ENCODE measurements around the gene SF3A1. TPM values are rescaled to one million over a fixed set of nuclear protein-coding genes. Genes with fewer than 3 reads are reported as not detected.

SF3A1 gene
- total and polyA plus RNA-seq, 2 of the 8 experiments (the other 6 are each of a cell fraction or from before 2014, with no cell fraction given) = 27.8 to 285 TPM

DNA sequence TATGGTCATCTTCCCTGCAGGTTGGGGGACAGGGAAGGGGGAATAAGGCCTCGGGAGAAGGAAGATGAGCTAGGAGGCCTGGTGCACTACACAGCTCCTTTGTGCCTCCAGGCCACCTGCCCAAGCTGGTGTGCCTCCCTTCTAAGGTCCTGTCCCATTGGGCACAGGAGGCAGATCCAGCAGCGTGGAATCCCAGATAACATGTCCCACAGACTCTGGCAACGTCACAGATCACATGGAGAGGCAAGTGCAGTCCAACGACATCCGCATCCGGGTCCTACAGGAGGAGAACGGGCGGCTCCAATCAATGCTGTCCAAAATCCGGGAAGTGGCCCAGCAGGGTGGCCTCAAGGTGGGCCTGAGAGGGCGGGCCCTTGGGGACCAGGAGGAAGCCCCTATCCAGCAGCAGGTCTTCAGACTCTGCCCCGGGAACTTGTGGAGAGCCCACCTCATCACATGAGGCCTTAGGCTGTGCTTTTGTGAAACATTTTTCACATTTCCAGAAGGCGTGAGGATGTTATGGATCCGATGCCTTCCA is 18.7 kb upstream of the SF3A1 start:
- H3K36me3 ChIP-seq (ENCODE audit: control insufficient read depth in 2 of 4, insufficient read depth in 4 of 4, low read length in 3 of 4) = peaks cover 0 to 7% (median 2%) of the 10 kb centered on the region in 4 experiments; a peak in 3 of 8 replicates
- H3K23ac ChIP-seq (ENCODE audit: insufficient read length) = no peak overlapping the region
- no peak overlapping the region for H2AFZ ChIP-seq (ENCODE audit: low read length)
- DNase-seq (ENCODE audit: low read depth in 1 of 2, low spot score in 2 of 2) (no peak), FAIRE-seq (no peak)
- peaks cover 0 to 2% (median 0%) of the 10 kb centered on the region in 4 experiments; a peak in 1 of 7 replicates for H3K4me1 ChIP-seq (replicated peaks in 1 of 4; ENCODE audit: control insufficient read depth in 3 of 4, insufficient read depth in 4 of 4, low read length in 3 of 4)
- H3K56ac ChIP-seq (replicated peaks; ENCODE audit: insufficient read length, low read depth, low read length) = no peak overlapping the region
- WGBS, 2 experiments (ENCODE audit: extremely low coverage in 1 of 2, insufficient coverage in 1 of 2, insufficient read length in 1 of 2, insufficient replicate concordance in 2 of 2, low coverage in 1 of 2, low lambda C conversion rate in 2 of 2, missing lambda C conversion rate in 1 of 2) = 91% methylated on average over 13 of the region's 13 CpGs; no CpG with 5 or more reads in 1 of the 2 experiments
- no peak overlapping the region for H3K18ac ChIP-seq (ENCODE audit: extremely low read depth, low read length)
- H3K9me3 ChIP-seq (ENCODE audit: insufficient read depth in 2 of 2, low read depth in 1 of 2, low read length in 1 of 2) = no peaks in the 10 kb centered on the region
- no peak overlapping the region for H3K4me2 ChIP-seq (ENCODE audit: insufficient read depth in 1 of 2, low read depth in 2 of 2, low read length in 2 of 2)
- H4K5ac ChIP-seq (ENCODE audit: insufficient read length, low read depth, low read length) = no peak overlapping the region
- no peak overlapping the region; a peak in 1 of 7 replicates for H3K9ac ChIP-seq (replicated peaks in 1 of 4; ENCODE audit: extremely low read depth in 1 of 4, low read depth in 3 of 4, low read length in 3 of 4)
- no peak overlapping the region for H2BK20ac ChIP-seq (ENCODE audit: low read length)
- H3K14ac ChIP-seq (ENCODE audit: insufficient read length) = no peak overlapping the region
- no peak overlapping the region for H2AK5ac ChIP-seq (ENCODE audit: low read depth, low read length)
- CTCF ChIA-PET (ENCODE audit: partially characterized antibody) = interaction anchor here (1.0 to 6.3 kb wide), 5 partner anchors 12 to 87 kb away, joined by 3 to 28 read pairs (median 8); partner anchors contain the start of genes CASTOR1 and RNF215
- H4K20me1 ChIP-seq (replicated peaks in 1 of 2; ENCODE audit: control insufficient read depth in 1 of 2, insufficient read depth in 2 of 2, low read length in 2 of 2) = peaks cover 3 to 6% of the 10 kb centered on the region in 2 experiments
- no peak overlapping the region for H2BK5ac ChIP-seq (ENCODE audit: low read depth, low read length)
- H4K91ac ChIP-seq (replicated peaks; ENCODE audit: insufficient read length, low read length) = no peak overlapping the region
- no peak overlapping the region for H3K4me3 ChIP-seq (ENCODE audit: extremely low read depth in 1 of 4, insufficient read depth in 2 of 4, low read depth in 3 of 4, low read length in 4 of 4)
- no peak overlapping the region for H2BK120ac ChIP-seq (replicated peaks; ENCODE audit: low read depth, low read length)
- H3K27me3 ChIP-seq (replicated peaks in 1 of 4; ENCODE audit: control insufficient read depth in 3 of 4, extremely low read depth in 1 of 4, insufficient read depth in 3 of 4, low read length in 3 of 4) = no peaks in the 10 kb centered on the region; a peak in 1 of 7 replicates
- no peaks in the 10 kb centered on the region for H3K79me1 ChIP-seq (ENCODE audit: low read depth, low read length)
- H3K27ac ChIP-seq (ENCODE audit: low read depth, low read length) = no peak overlapping the region
- no peaks in the 10 kb centered on the region for H3K23me2 ChIP-seq (ENCODE audit: low read depth, low read length)
- no peak overlapping the region for H2BK12ac ChIP-seq (ENCODE audit: low read depth, low read length)
- no peak overlapping the region; the same call in 1 of the 2 replicates for H4K8ac ChIP-seq (ENCODE audit: extremely low read depth, insufficient read depth, low read length)
- H3K4ac ChIP-seq (replicated peaks; ENCODE audit: insufficient read length, low read depth, low read length) = peak overlapping the region; percentile 95
- POLR2A ChIA-PET (ENCODE audit: partially characterized antibody) = interaction anchor here (0.7 to 11.8 kb wide), 4 partner anchors 11 to 28 kb away, joined by 3 to 129 read pairs (median 3); partner anchors contain the start of genes CCDC157, RNF215 and SF3A1
- H3K79me2 ChIP-seq (ENCODE audit: control insufficient read depth in 1 of 2, insufficient read depth in 2 of 2, low read length in 2 of 2) = no peaks in the 10 kb centered on the region
- no peak overlapping the region for H2BK15ac ChIP-seq (ENCODE audit: low read length)
- no peak for TF ChIP-seq GABPA (IDR thresholded peaks at IDR 0.05; ENCODE audit: borderline replicate concordance, insufficient read depth, low read length)
- no peak for TF ChIP-seq ASH2L (IDR thresholded peaks at IDR 0.05; ENCODE audit: low read length)
- no peak for TF ChIP-seq USF2 (IDR thresholded peaks at IDR 0.05; ENCODE audit: low read length)
- TF ChIP-seq BRCA1 (IDR thresholded peaks at IDR 0.05; ENCODE audit: low read depth, low read length) = no peak
- TF ChIP-seq RNF2 (IDR thresholded peaks at IDR 0.05; ENCODE audit: borderline replicate concordance, low read depth, low read length, missing control alignments, poor library complexity, severe bottlenecking) = no peak
- no peak for TF ChIP-seq TEAD4 (IDR thresholded peaks at IDR 0.05; ENCODE audit: low read depth, low read length)
- no peak for TF ChIP-seq TAF7 (optimal IDR thresholded peaks at IDR 0.05; ENCODE audit: borderline replicate concordance, low read depth, low read length)
- no peak for TF ChIP-seq SIN3A (conservative IDR thresholded peaks at IDR 0.05 in 1 of 2, IDR thresholded peaks at IDR 0.05 in 1 of 2; ENCODE audit: low read depth in 1 of 2, low read length in 2 of 2)
- TF ChIP-seq SUZ12 (IDR thresholded peaks at IDR 0.05; ENCODE audit: low read length) = no peak
- TF ChIP-seq JUND (IDR thresholded peaks at IDR 0.05; ENCODE audit: low read length) = no peak
- no peak for TF ChIP-seq SAP30 (IDR thresholded peaks at IDR 0.05; ENCODE audit: insufficient read depth, insufficient replicate concordance, low read length)
